ENCODE results near the gene ZNF79.

The ZNF79 gene

GRCh38 chr9:127423934-127424675 lies at the start of gene ZNF79:
Gene ZNF79, plus strand, starts transcription at chr9:127424382. Its CDS starts 406 bp downstream, at chr9:127424788.
- DNase-seq = peak; percentile 87 to 90

- DNase-seq = no peak
Measured at GRCh38 chr9:127380479-127380878, 43.7 kb upstream of the ZNF79 start.

GRCh38 chr9:127382541-127382940 lies 41.6 kb upstream of the ZNF79 start:
- DNase-seq = no peak

- DNase-seq = no peak
Measured at GRCh38 chr9:127384016-127384730, 40.0 kb upstream of the ZNF79 start.

- no peak for DNase-seq
Measured at GRCh38 chr9:127384901-127385300, 39.3 kb upstream of the ZNF79 start.

GRCh38 chr9:127386249-127386648 lies 37.9 kb upstream of the ZNF79 start:
- DNase-seq = no peak

GRCh38 chr9:127386981-127387380 lies 37.2 kb upstream of the ZNF79 start:
- no peak for DNase-seq

- no peak for DNase-seq
Measured at GRCh38 chr9:127388037-127388855, 35.9 kb upstream of the ZNF79 start.

GRCh38 chr9:127388856-127389238 lies 35.3 kb upstream of the ZNF79 start:
- no peak for DNase-seq

GRCh38 chr9:127389381-127390247 lies 34.6 kb upstream of the ZNF79 start:
- no peak for DNase-seq

- DNase-seq = no peak
Measured at GRCh38 chr9:127390248-127390545, 34.0 kb upstream of the ZNF79 start.

GRCh38 chr9:127390563-127390962 lies 33.6 kb upstream of the ZNF79 start:
- DNase-seq = no peak

GRCh38 chr9:127392166-127392565 lies 32.0 kb upstream of the ZNF79 start:
- DNase-seq = no peak

GRCh38 chr9:127392976-127393375 lies 31.2 kb upstream of the ZNF79 start:
- DNase-seq = no peak

GRCh38 chr9:127393645-127394044 lies 30.5 kb upstream of the ZNF79 start:
- no peak for DNase-seq

GRCh38 chr9:127395497-127396252 lies 28.5 kb upstream of the ZNF79 start:
- DNase-seq = no peak

- DNase-seq = no peak
Measured at GRCh38 chr9:127396253-127396807, 27.9 kb upstream of the ZNF79 start.

- DNase-seq = peak; percentile 100
Measured at GRCh38 chr9:127396808-127397645, 27.2 kb upstream of the ZNF79 start, which contains the start of gene SLC2A8. Gene SLC2A8, plus strand, starts transcription at chr9:127397169. Its CDS starts 62 bp downstream, at chr9:127397231.

- peak; percentile 42 to 78 for DNase-seq
Measured at GRCh38 chr9:127397646-127398274, 26.4 kb upstream of the ZNF79 start.

- no peak for DNase-seq
Measured at GRCh38 chr9:127398275-127398647, 25.9 kb upstream of the ZNF79 start.

Measured in NCI-H524 (cell line).